GM12875 (cell line): ENCODE measurements around the gene MB21D2.

Experiments used
- H3K4me3 ChIP-seq: one replicate; pipeline ENCODE4 v1.5.1; 2011; ENCODE audit warnings: low read depth, low read length, control low read depth
- TF ChIP-seq, protein P1 (sequence below): IDR thresholded peaks from 2 replicates; pipeline ENCODE4 v1.5.1; 2011; ENCODE audit warnings: low read depth, mild to moderate bottlenecking, control low read depth, inconsistent platforms, low read length, moderate library complexity, borderline replicate concordance; ENCODE audit not compliant: insufficient read depth

MB21D2 gene

DNA sequence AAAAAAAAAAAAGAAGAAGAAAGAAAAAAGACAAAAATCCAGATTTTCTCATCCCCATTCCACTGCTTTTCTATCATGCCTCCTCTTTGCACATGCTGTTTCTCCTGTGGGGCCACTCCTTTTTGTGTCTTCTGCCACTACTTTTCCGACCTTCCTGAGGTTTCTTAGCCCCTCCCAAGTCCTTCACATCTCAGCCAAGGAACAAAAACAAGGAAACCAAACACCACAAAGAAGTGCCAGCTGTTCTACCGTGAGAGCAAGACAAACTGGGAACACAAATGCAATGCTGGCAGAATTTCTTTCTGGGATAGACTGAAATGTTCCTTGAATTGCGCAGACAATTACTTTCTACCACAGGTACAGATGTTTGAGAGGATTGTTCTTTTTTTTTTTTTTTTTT is 83.2 kb downstream of the MB21D2 start:
- H3K4me3 ChIP-seq, result no peak overlapping the region
- TF ChIP-seq, protein P1, sequence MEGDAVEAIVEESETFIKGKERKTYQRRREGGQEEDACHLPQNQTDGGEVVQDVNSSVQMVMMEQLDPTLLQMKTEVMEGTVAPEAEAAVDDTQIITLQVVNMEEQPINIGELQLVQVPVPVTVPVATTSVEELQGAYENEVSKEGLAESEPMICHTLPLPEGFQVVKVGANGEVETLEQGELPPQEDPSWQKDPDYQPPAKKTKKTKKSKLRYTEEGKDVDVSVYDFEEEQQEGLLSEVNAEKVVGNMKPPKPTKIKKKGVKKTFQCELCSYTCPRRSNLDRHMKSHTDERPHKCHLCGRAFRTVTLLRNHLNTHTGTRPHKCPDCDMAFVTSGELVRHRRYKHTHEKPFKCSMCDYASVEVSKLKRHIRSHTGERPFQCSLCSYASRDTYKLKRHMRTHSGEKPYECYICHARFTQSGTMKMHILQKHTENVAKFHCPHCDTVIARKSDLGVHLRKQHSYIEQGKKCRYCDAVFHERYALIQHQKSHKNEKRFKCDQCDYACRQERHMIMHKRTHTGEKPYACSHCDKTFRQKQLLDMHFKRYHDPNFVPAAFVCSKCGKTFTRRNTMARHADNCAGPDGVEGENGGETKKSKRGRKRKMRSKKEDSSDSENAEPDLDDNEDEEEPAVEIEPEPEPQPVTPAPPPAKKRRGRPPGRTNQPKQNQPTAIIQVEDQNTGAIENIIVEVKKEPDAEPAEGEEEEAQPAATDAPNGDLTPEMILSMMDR, result no peak

DNA sequence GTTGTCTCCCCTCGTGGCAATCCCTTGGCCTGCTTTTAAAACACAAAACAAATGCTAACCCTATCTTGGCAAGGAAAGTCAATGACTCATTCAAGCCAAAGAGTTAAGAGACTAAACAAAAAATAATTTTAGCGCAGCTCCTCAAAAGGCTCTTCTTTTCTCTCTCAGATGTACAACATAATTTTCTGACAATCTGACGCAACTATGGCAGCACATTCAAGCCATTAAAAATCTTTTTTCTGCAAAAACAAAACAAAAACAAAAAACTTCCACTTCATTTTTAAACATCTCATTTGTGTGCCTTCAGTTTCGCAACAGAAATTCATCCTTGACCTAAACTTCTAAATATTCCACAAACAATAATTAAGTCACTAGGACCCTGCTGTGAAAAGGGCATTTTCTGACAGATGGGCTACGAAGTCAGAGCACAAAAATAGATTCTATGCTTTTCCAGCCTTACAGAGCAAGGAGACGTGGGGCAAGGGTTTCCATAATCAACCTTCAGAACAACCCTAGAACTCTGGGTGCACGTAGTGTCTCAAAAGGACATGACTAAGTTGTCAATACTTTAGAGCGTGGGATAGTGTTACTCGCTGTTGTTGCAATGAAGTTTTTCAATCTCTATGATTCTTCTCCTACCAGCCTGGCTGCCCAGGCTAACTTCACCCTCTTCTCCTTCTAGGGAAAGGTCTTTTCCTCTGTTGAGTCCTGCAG is 84.3 kb downstream of the MB21D2 start:
- H3K4me3 ChIP-seq, result no peak overlapping the region
- TF ChIP-seq, protein P1, result no peak

DNA sequence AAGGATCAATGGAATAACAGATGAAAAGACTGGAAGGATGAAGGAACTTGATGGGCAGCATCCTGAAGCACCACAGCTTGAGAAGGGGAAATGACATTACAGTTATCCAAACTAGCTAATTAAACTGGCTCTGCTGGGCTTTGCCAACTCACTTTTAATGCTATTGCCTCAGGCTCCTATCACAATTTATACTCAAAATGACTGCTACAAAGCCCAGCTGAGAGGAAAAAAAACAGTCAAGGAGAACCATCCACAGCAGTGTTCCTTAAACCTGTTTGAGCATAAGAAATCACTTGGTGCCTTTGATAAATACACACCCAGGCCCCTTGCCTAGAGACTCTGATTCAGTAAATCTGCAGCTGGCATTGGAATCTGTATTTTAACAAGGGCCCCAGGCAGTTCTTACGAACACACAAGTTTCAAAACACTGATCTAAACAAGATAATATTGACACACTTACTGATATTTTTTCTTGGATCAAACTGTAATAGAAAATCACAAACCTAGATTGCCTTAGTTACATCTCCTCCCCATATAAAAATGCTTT is 85.8 kb downstream of the MB21D2 start:
- TF ChIP-seq, protein P1, result no peak
- H3K4me3 ChIP-seq, result no peak overlapping the region

DNA sequence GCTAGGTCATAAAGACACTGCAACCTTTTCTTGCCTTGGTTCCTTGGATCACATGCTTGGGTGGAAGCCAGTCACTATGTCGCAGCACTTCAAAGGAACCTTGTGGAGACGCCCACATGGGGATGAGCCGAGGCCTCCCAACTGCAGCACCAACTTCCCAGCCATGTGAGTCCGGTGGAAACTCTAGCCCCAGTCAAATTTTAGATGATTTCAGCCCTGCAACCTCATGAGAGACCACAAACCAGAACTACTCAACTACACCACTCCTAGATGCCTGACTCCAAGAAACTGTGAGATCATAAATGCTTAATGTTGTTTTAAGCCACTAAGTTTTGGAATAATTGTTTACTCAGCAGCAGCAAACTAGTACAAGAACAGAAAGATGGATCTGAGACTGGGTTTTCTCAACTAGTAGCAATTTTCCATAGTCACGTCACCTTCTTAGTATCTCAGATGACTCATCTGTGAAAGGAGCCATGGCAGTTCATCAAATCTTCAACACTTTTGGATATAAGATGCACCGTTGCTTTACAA is 86.5 kb downstream of the MB21D2 start:
- TF ChIP-seq, protein P1, result no peak
- peak overlapping the region; percentile 16 for H3K4me3 ChIP-seq

DNA sequence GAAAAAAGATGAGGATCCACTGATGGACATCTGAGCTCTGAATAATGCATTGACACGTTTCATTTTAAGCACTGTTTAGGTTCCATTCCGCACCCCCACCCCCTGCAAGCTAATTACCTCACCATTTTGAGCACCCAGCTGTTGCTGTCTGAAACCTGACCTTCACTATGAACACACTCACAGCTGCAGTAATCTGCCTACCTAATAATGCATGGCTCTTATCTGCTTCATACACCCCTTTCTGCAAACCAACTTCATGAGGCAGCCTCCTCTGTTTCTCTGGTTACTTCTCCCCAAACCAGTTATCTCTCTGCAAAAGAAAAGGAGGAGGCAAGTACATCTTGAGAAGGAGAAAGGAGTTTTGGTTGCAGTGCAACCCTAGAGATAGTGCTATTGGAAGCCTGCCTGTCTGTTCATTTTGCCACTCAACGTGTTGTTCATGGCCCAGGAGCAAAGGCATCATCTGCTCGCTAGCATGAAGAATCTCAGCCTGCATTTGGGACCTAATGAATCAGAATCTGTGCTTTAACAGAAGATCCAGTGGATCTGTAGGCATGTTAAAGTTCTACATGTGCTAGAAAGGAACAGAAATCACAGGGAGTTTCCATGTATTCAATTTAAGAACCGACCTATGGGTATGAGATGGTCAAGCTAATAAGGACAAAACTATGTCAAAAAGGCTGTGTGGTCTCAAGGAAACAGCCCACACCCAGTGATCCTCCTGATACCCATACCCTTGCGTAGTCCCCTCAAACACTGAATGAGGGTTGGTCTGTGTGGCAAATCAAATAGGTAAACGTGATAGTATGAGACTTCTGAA is 87.2 kb downstream of the MB21D2 start:
- TF ChIP-seq, protein P1, result no peak

DNA sequence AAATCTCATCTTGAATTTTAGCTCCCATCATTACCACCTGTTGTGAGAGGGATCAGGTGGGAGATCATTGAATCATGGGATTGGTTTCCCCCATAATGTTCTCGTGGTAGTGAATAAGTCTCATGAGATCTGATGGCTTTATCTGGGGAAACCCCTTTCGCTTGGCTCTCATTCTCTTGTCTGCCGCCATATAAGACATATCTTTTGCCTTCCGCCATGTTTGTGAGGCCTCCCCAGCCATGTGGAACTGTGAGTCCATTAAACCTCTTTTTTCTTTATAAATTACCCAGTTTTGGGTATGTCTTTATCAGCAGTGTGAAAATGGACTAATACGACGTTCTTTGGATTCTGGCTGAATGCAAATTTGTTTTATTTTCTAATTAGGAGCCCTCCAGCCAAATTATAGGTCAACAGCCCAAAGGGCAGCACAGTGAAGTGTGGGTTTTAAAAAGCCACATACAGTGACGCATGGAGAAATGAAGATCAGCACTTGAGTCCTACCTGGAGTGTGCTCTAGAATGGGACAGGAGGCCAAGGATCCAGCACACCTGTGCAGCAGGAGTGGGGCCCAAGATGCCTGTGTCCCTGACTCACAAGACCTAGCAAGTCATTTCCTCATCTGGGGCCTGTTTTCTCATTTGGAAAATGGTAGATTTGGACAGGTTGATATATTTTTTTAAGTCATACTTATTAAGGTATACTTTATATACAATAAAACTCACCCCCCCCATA is 89.6 kb downstream of the MB21D2 start:
- H3K4me3 ChIP-seq, result no peak overlapping the region
- TF ChIP-seq, protein P1, result no peak

More for the DNA sequence above, 87.2 kb downstream of the MB21D2 start:
- H3K4me3 ChIP-seq, result peak overlapping the region; percentile 16
